ENCODE data around the gene RAPGEF2.
"Not testable (repeated sequence)": the region's sequence is repeated elsewhere in the genome, so short reads cannot be mapped to it uniquely, and the experiment has no call there.

The RAPGEF2 gene

GRCh38 chr4:159160242-159160641 lies 57.4 kb downstream of the RAPGEF2 start:
- no peak for DNase-seq (ENCODE audit: low read depth in 2 of 2)

GRCh38 chr4:159161436-159161835 lies 58.6 kb downstream of the RAPGEF2 start:
- not testable (repeated sequence) for DNase-seq (ENCODE audit: low read depth in 2 of 2)

DNA sequence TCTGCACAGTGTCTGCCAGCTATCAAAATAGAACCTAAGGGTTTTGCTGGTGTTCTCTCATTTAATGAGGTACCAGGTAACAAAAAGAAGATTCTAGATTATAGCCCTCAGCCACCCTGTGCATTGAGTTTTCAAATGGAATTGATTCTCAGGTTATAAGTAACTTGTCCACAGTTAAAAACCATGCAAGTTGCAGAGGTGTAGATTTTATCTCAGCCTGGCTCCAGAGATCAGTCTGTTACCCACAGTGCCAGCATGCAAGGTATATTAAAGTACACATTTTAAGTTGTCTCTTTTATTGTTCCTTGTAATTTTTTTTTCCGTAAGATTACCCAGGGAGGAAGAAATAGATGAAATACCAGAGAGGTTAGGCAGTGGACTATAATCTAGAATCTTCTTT lies 59.7 kb downstream of the RAPGEF2 start:
- DNase-seq (ENCODE audit: low read depth in 2 of 2), result no peak

- no peak for DNase-seq (ENCODE audit: low read depth in 2 of 2)
Measured at GRCh38 chr4:159163521-159163920, 60.6 kb downstream of the RAPGEF2 start.

DNA sequence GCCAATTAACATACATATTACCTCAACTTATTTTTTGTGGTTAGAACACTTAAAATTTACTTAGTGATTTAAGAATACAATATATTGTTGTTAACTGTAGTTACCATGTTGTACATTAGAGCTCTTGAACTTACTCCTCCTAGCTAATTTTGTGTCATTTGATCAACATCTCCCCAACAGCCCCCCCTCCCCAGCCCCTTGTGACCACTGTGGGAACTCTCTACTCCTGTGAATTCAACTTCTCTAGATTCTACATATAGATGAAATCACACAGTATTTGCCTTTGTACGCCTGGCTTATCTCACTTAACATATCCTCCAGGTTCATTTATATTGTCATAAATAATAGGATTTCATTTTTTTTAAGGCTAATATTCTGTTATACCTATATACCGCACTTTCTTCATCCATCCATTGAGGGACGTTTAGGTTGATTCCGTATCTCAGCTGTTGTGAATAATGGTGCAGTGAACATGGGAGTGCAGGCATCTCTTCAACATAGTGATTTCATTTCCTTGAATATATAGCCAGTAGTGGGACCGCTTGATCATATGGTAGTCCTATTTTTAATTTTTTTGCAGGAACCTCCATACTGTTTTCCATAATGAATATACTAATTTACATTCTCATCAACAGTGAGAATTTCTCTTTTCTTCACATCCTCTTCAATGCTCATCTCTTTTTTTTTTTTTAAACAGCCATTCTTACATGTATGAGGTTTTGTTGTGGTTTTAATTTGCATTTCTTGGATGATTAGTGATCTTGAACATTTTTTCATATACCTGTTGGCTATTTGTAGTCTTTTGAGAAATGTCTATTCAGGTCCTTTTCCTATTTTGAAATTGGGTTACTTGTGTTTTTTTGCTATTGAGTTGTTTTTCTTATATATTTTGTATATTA lies 66.8 kb downstream of the RAPGEF2 start:
- no peak for DNase-seq (ENCODE audit: low read depth in 2 of 2)

DNA sequence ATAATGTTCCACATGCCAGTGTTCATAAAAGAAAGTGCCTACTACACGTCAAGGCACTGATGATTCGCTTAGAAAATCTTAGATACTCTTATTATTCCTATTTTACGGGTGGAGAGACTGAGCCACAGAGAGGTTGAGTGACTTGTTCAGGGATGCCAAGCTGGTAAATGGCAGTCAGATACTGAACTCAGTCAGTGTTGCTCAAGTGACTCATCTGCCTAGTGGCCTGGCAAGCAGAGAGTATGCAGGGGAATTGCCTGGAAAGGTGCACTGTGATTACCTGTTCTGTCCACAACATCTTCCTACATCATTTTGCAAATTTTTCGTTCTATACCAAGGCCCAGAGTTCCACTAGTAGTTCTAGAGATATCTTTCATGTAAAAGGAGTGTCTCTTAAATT lies 68.4 kb downstream of the RAPGEF2 start:
- peak; percentile 6 to 10 for DNase-seq (ENCODE audit: low read depth in 2 of 2)

GRCh38 chr4:159173886-159174285 lies 71.0 kb downstream of the RAPGEF2 start:
- no peak for DNase-seq (ENCODE audit: low read depth in 2 of 2)

DNA sequence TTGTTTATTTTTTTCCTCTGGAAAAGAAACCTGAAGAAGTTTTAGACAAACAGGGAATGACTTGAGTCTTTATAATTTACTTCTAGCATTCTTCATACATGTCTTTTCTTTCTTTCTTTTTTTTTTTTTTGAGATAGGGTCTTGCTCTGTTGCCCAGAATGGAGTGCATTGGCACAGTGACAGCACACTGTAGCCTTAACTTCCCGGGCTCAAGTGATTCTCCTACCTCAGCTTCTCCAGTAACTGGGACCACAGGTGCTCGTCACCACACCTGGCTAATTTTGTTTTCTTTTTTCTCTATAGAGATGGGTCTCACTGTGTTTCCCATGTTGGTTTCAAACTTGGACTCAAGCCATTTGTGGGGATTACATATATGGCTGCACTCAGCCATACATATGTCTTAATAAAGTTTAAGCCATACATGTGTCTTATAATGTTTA lies 71.8 kb downstream of the RAPGEF2 start:
- no peak for DNase-seq (ENCODE audit: low read depth in 2 of 2)

DNA sequence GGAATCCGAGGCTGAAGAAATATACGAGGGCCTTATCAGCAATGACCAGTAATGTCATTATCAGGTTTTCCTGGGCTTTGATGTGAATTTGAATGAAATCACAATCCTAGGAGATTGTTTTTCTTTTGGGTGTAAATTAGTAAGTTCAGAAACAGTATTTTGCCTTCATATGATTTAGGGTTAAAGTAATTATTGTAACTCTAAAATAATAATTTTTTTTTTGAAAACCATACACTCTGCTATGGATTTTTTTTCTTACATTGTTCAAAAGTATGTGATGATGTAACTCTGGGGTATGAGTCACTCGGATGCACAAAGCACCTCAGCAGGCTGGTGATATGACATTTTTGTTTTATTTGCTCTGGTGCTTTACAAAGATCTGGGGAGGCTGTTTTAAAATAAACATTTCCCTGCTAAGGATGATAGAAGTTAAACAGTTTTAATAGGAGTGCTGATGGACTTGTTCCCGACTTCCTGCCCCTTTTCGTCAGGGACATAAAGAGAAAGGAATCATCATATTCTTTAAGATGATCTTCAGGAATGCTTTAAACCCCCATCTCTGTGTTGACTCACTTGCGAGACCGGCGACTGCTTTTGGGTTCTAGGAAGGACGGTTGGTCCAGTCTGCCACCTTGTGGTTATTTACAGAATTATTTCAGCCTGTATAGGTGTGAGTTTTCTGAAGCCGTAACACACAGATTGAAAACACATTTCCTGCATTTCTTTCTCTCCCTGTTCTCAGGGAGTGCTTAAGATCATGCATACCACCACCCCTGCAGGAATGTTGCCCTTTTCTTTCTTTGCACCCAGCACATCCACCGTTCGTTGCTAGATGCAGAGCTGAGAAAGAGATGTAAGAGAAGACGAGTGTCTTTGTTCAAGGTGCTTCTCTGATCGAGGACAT lies 72.5 kb downstream of the RAPGEF2 start:
- peak; percentile 38 to 39 for DNase-seq (ENCODE audit: low read depth in 2 of 2)

GRCh38 chr4:159175989-159176375 lies 73.1 kb downstream of the RAPGEF2 start:
- DNase-seq (ENCODE audit: low read depth in 2 of 2), result no peak

GRCh38 chr4:159177265-159178150 lies 74.6 kb downstream of the RAPGEF2 start:
- DNase-seq (ENCODE audit: low read depth in 2 of 2), result no peak

DNA sequence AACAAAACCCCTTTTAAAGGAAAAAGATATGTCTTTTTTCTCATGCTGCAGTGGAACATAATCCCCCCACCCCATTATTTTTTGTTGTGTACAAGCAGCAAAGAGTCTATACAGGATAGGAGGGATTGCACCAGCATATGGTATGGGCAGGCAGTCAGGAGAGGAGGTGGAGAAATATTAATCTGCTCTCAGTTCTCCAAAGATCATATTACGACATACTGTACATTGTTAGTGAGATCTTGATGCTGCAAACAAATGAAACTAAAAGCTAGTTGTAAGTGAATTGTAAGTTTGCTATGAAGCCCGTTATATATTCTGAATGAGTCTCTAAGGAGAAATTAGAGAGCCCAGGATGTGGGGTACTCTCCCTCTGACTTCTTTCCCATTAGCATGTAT lies 75.3 kb downstream of the RAPGEF2 start:
- no peak for DNase-seq (ENCODE audit: low read depth in 2 of 2)

DNA sequence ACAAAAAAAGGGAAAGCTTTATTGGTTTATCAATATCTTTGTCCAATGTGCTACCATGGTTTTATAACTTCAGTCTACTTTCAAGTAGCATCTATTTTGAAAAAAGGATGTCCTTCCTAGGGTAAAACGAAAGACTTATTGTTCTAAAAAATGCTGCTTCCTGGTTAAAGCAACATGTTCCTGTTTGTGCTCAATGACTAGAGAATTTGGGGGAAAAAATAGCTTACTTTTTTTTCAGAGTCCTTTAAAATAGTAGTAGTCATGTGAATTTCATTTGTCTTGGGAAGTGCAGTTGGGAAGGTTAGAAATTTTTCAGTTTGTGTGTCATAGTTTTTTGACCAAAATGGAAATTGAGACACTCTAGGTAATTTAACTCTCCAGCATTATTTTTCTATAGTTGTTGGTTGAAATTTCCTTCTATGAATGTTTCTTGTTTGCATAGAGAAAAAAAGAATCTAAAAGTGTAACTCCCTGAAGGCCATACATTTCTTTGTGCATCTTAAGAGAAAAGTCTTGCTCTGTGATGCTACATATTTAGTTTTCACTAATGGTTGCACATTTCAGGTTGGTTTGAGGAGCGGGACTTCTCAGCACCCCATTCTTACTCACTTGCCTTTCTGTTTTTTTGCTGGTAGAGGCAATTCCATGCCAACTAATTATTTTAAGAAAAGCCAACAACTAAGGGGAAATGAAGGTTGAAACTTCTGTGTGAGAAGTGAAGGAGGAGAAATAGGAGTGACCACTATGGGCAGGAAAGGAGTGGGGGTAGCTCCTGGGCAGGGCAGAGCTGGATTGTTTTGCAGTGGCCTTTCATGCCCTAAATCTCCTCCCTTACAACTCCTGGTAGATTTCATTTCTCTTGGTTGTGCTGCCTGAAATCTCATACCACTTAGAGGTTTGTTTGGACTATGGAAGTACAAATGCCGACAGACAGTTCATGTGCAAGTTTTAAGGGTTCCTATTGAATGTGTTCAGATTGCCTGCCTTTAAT lies 76.4 kb downstream of the RAPGEF2 start:
- DNase-seq (ENCODE audit: low read depth in 2 of 2), result no peak

GRCh38 chr4:159183885-159184605 lies 81.2 kb downstream of the RAPGEF2 start:
- not testable (repeated sequence) for DNase-seq (ENCODE audit: low read depth in 2 of 2)

GRCh38 chr4:159185591-159186023 lies 82.7 kb downstream of the RAPGEF2 start:
- no peak for DNase-seq (ENCODE audit: low read depth in 2 of 2)

DNA sequence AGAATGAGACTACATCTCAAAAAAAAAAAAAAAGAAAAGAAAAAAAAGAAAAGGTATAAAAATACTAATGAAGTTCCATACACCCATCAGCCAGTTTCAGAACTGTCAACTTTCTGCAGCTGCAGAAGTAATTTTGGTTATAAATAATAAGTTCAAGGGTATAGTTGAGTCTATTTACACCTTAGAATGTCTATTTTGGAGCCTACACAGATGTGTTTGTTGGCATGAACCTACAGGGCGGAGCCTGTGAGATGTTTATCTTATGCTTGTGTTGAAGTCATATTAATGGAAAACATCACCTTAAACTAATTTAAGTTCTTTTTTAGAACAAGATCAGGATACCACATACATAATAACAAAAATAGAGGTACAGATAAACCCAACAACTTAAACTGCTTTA lies 85.8 kb downstream of the RAPGEF2 start:
- DNase-seq (ENCODE audit: low read depth in 2 of 2), result no peak

GRCh38 chr4:159190651-159191050 lies 87.8 kb downstream of the RAPGEF2 start:
- DNase-seq (ENCODE audit: low read depth in 2 of 2), result no peak

- no peak for DNase-seq (ENCODE audit: low read depth in 2 of 2)
Measured at GRCh38 chr4:159191989-159192388, 89.1 kb downstream of the RAPGEF2 start.

GRCh38 chr4:159193046-159193620 lies 90.3 kb downstream of the RAPGEF2 start:
- DNase-seq (ENCODE audit: low read depth in 2 of 2), result no peak
